Astrocyte (in vitro differentiated cells and primary cell): ENCODE results near the gene OXCT1. TPM values are rescaled to one million over a fixed set of nuclear protein-coding genes. Genes with fewer than 3 reads are reported as not detected.
"Not testable (repeated sequence)": the region's sequence is repeated elsewhere in the genome, so short reads cannot be mapped to it uniquely, and the experiment has no call there.

ENCODE experiments used
- DNase-seq: peaks from one replicate; pipeline ENCODE4 v3.0.0-alpha.2; 2010; ENCODE audit warnings: low read depth
- FAIRE-seq: peaks from 2 replicates; lab custom pipeline; 2011; peaks lifted over from hg19 to GRCh38; lab: Jason Lieb, UNC
- H2AFZ ChIP-seq: 2 replicates; pipeline ENCODE4 v1.6.0; 2012; ENCODE audit warnings: low read depth, low read length, inconsistent platforms
- H3K27ac ChIP-seq: 2 replicates; pipeline ENCODE4 v1.5.1; 2011; ENCODE audit warnings: low read depth, low read length, inconsistent platforms
- H3K27me3 ChIP-seq: 2 replicates; pipeline ENCODE4 v1.6.0; 2011; ENCODE audit warnings: low read length, inconsistent platforms; ENCODE audit not compliant: insufficient read depth
- H3K36me3 ChIP-seq: 2 replicates; pipeline ENCODE4 v1.5.1; 2011; ENCODE audit warnings: low read length, inconsistent platforms; ENCODE audit not compliant: insufficient read depth
- H3K4me1 ChIP-seq: 2 replicates; pipeline ENCODE4 v1.5.1; 2011; ENCODE audit warnings: low read length, inconsistent platforms; ENCODE audit not compliant: insufficient read depth
- H3K4me2 ChIP-seq: 2 replicates; pipeline ENCODE4 v1.6.0; 2012; ENCODE audit warnings: low read length, inconsistent platforms
- H3K4me3 ChIP-seq: 2 replicates; pipeline ENCODE4 v1.5.1; 2011; ENCODE audit warnings: low read depth, mild to moderate bottlenecking, low read length, inconsistent platforms; ENCODE audit not compliant: insufficient read depth
- H3K79me2 ChIP-seq: 2 replicates; pipeline ENCODE4 v1.6.0; 2012; ENCODE audit warnings: mild to moderate bottlenecking, low read length, inconsistent platforms; ENCODE audit not compliant: insufficient read depth
- H3K9ac ChIP-seq: 2 replicates; pipeline ENCODE4 v1.6.0; 2012; ENCODE audit warnings: mild to moderate bottlenecking, low read length, inconsistent platforms
- H3K9me3 ChIP-seq: 2 replicates; pipeline ENCODE4 v1.5.1; 2012; ENCODE audit warnings: low read depth, mild to moderate bottlenecking, low read length, inconsistent platforms; ENCODE audit not compliant: insufficient read depth
- H4K20me1 ChIP-seq: 2 replicates; pipeline ENCODE4 v1.6.0; 2012; ENCODE audit warnings: low read length, inconsistent platforms; ENCODE audit not compliant: insufficient read depth
- H3K27ac Mint-ChIP-seq: one replicate; pipeline ENCODE4 v1.8.0; 2021; ENCODE audit warnings: mild to moderate bottlenecking, mixed read lengths; ENCODE audit not compliant: unreplicated experiment
- H3K27me3 Mint-ChIP-seq: one replicate; pipeline ENCODE4 v1.8.0; 2021; ENCODE audit warnings: low read depth, mixed read lengths; ENCODE audit not compliant: unreplicated experiment
- H3K36me3 Mint-ChIP-seq: one replicate; pipeline ENCODE4 v1.8.0; 2021; ENCODE audit warnings: low read depth, mixed read lengths; ENCODE audit not compliant: unreplicated experiment
- H3K4me1 Mint-ChIP-seq: one replicate; pipeline ENCODE4 v1.8.0; 2021; ENCODE audit warnings: low read depth, mixed read lengths; ENCODE audit not compliant: unreplicated experiment
- H3K4me3 Mint-ChIP-seq: one replicate; pipeline ENCODE4 v1.8.0; 2021; ENCODE audit warnings: mild to moderate bottlenecking, moderate library complexity, mixed read lengths; ENCODE audit not compliant: unreplicated experiment
- H3K9me3 Mint-ChIP-seq: one replicate; pipeline ENCODE4 v1.8.0; 2021; ENCODE audit warnings: mild to moderate bottlenecking, mixed read lengths; ENCODE audit not compliant: unreplicated experiment
- CTCF ChIP-seq: IDR thresholded peaks from 2 replicates; pipeline ENCODE4 v1.5.1; 2011; ENCODE audit warnings: low read depth, mild to moderate bottlenecking, inconsistent platforms, low read length, moderate library complexity; ENCODE audit not compliant: insufficient read depth
- EZH2 ChIP-seq: IDR thresholded peaks from 2 replicates; pipeline ENCODE4 v1.6.1; 2012; ENCODE audit warnings: mild to moderate bottlenecking, low read length, inconsistent platforms; ENCODE audit not compliant: insufficient read depth
- total RNA-seq: library from RNA; stranded (reverse); gene quantifications from 2 replicates; pipeline ENCODE4 v1.2.1, GENCODE V29; 2021

OXCT1 gene
- total RNA-seq, 1 donor from 2014 or later, result 24.9 TPM

- no peak overlapping the region for H3K27ac ChIP-seq
- no peak overlapping the region for H2AFZ ChIP-seq
- FAIRE-seq (no peak), DNase-seq (no peak)
- Mint-ChIP-seq H3K4me1 (no peaks in the 10 kb centered on the region), H3K9me3 (peaks cover 6% of the 10 kb centered on the region), H3K36me3 (no peaks in the 10 kb centered on the region), H3K27ac (no peak overlapping the region), H3K4me3 (no peak overlapping the region), H3K27me3 (peaks cover 2% of the 10 kb centered on the region)
- H3K4me1 ChIP-seq, result no peaks in the 10 kb centered on the region
- H3K36me3 ChIP-seq, result no peaks in the 10 kb centered on the region
- no peak overlapping the region for H3K4me3 ChIP-seq
- no peaks in the 10 kb centered on the region for H4K20me1 ChIP-seq
- no peaks in the 10 kb centered on the region for H3K79me2 ChIP-seq
- no peak overlapping the region for H3K9ac ChIP-seq
- H3K4me2 ChIP-seq, result no peak overlapping the region
- H3K9me3 ChIP-seq, result no peaks in the 10 kb centered on the region
- H3K27me3 ChIP-seq, result no peaks in the 10 kb centered on the region
- no peak for TF ChIP-seq EZH2
These were observed 153.8 kb downstream of the OXCT1 start for GRCh38 chr5:41716382-41716781.

- H3K79me2 ChIP-seq, result not testable (repeated sequence)
These were observed 155.8 kb downstream of the OXCT1 start for GRCh38 chr5:41714446-41714845.

GRCh38 chr5:41708604-41708940 lies 161.7 kb downstream of the OXCT1 start:
- Histone ChIP-seq H3K79me2 (no peaks in the 10 kb centered on the region), H4K20me1 (no peaks in the 10 kb centered on the region), H3K27ac (no peak overlapping the region), H3K9ac (no peak overlapping the region), H2AFZ (peak overlapping the region; percentile 38), H3K9me3 (no peaks in the 10 kb centered on the region), H3K4me1 (no peaks in the 10 kb centered on the region), H3K36me3 (no peaks in the 10 kb centered on the region), H3K4me2 (no peak overlapping the region), H3K4me3 (no peak overlapping the region), H3K27me3 (no peaks in the 10 kb centered on the region)
- FAIRE-seq (no peak), DNase-seq (no peak)
- TF ChIP-seq EZH2 (no peak), CTCF (no peak)
- H3K4me3 Mint-ChIP-seq, result no peak overlapping the region
- H3K27me3 Mint-ChIP-seq, result no peaks in the 10 kb centered on the region
- H3K4me1 Mint-ChIP-seq, result peaks cover 7% of the 10 kb centered on the region
- H3K27ac Mint-ChIP-seq, result no peak overlapping the region
- H3K36me3 Mint-ChIP-seq, result no peaks in the 10 kb centered on the region
- no peaks in the 10 kb centered on the region for H3K9me3 Mint-ChIP-seq

More at GRCh38 chr5:41714446-41714845, 155.8 kb downstream of the OXCT1 start:
- H3K9me3 ChIP-seq, H3K4me1 ChIP-seq, H3K27me3 Mint-ChIP-seq, H2AFZ ChIP-seq, H3K27ac ChIP-seq, FAIRE-seq, H3K9ac ChIP-seq, H3K4me3 ChIP-seq, H3K4me3 Mint-ChIP-seq, H3K36me3 ChIP-seq, H3K36me3 Mint-ChIP-seq, H3K4me1 Mint-ChIP-seq, H4K20me1 ChIP-seq, DNase-seq, H3K4me2 ChIP-seq, H3K27me3 ChIP-seq, H3K9me3 Mint-ChIP-seq, H3K27ac Mint-ChIP-seq: not testable (repeated sequence)
